Cerebellar nuclear complex (tissue), 1 donor: Measurements from ENCODE around the gene SPARC.

Experiments used
- DNase-seq, 2 experiments: peaks; one replicate each; lab custom pipeline; 2025; lab: John Stamatoyannopoulos, UW

The SPARC gene

DNA sequence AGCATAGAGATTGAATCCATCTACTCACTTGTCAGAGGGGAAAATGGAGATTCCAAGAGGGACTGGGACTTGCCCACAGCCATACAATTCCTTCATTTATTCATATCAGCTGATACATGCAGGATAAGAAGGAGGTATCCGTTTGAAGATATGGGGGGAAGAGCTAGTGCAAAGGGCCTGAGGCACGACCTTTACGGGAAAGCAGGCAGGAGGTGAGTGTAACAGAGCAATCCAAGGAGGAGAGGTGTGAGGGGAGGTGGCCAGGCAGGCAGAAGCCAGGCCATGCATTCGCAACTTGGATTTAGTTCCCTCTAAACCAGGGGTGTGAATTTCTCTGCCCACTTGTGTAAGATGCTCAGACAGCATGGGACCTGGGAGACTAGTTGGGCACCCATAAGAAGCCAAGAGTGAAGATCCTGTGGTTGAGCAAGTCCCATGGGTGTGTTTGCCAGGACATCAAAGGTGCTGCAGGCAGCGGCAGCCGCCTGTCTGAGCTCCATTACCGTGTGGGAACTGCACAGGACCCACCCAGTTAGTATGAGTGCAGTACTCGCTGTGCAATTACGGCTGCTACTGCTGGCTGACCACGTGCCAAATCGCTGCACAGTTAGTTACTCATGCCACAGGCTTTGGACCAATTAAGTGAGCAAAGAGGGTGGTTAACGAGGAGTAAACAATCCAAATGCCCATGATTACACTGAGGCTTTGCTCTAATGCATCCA is 64.2 kb downstream of the SPARC start:
- no peak for DNase-seq

DNA sequence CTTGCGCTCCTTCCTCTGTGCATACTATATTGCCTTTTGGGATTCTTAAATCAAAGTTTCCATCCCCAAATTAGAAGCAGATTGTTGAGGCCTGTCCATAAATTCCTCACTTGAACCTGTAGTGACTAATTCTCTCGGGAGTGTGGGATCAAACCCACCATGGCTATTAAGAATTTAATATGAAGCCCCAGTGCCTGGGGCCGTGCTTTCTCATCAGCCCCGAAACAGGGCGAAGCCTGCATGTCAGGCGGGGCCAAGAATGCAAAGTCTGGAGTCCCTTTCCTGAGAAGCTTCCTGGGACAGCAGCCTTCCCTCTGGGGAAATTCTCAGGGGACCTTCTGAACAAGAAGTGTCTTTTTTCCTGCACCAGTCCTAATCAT is 66.3 kb downstream of the SPARC start:
- no peak for DNase-seq

DNA sequence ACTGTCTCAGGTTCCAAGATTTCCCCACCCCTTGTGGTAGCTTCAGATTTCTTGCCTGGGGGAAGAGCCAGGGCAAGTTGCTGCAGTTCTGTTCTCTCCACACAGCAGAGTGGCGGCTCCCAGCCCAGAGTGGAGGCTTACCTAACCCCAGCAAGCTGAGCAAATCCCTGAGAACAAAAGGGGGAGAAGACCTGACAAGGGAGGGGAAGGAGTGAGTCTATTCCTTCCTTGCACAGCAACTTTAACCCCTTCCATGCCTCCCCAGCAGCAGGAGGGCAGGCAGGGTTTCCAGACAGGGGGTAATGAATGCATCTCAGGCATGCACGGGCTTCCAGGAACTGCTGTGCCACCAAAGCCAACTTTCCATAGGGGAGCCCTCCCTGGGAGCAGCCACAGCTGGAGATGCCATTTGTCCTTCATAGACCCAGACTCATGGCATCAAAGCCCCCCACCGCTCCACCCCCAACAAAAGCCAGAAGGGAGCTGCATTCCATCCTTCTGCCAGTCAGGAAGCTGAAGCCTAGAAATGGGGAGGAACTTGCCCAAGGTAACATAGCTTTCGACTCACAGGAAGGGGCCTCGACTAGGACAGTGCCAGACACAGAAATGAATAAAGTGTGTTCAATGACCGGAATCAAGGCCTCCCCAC is 66.8 kb downstream of the SPARC start:
- no peak for DNase-seq

DNA sequence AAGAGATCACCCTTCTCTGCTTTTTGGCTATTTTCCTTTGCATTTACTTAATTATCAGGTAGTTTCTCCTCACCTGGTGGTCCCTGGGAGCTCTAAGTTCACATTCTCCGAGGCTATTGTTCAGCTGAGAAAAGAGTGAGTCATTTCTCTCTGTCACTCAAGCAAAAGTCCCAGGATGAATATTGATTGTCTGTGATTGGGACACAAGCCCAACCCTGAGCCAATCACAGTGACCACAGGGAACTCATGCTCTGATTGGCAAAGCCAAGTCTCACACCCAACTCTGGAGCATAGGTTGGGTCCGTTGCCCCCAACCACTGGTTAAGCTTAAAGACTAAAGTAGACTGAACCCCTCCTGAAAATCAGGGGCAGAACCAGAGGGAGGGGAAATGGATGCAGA is 67.8 kb downstream of the SPARC start:
- DNase-seq: no peak

DNA sequence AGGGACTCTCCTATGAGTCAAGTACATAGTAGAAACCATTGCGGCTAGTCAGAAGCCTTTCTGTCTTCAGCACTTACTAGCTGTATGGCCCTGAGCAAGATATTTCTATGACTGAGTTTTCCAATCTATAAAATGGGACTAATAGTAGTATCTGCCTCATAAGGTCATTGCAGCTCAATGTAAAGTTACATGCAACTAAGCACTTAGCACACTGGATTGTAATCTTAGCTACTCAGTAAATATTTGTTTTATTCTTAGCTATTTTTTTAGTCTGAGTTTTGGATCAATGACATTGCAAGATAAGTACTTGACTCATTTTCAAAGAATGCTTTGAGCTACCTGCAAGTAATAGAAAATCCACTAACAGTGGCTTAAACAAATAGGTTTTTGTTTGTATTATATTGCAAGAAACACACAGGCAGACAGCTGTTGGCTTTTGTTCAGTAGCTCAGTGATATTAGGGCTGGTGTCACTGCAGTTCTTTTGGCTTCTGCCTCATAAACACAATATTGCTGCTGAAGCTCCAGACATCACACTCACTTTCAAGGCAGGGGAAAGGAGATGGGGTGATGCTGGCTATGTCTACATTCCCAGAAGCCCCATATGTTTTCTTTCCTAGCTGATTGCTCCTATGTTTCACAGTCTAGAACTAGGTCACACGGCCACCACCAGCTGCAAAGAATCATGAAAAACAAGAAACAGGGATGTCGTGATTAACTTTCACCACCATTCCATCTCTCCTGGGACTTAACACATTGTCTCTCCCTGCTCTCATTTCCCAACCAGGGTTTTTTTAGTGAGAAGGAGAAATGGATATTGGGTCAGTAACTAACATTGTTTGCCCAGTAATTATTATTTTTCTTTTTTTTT is 68.6 kb downstream of the SPARC start:
- no peak for DNase-seq

DNA sequence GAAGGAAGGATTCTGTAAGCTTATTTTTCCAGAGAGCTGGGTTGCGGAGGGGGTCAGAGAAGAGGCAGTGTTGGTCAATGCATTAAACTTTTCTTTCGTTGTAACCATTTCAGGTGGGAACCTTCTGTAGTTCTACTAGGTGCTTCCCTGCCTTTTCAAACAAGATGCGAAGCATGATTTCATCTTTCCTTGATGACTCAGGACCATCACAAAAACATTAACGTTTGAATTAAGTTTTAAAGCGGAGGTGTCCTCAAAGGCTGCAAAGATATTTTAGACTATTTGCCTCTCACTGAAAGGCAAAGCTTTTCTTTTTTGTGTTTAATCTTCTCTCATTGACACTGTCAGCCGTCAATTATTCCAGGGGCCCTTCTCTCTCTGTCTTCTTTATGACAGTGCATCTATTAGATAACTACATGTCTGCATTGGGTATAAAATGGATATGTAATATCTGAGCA is 69.3 kb downstream of the SPARC start:
- no peak for DNase-seq

DNA sequence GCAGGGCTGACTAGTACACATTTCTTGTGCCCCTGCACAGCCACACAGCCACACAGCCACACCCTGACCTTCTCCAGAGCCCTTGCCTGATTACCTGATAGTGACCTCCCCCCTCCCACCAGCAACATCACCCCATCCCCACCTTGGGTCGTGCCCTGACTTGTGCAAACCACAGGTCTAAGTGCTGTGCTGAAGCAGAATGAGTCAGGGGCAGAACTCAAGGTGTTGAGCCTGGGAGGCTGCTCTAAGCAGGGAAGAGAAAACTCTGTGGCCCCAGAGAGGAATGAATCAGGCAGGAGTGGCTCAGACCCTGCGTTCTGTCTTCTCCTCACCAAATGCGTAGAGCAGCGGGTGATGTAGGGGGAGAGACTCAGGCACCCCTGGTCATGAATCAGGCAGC is 71.3 kb downstream of the SPARC start:
- DNase-seq: no peak

DNA sequence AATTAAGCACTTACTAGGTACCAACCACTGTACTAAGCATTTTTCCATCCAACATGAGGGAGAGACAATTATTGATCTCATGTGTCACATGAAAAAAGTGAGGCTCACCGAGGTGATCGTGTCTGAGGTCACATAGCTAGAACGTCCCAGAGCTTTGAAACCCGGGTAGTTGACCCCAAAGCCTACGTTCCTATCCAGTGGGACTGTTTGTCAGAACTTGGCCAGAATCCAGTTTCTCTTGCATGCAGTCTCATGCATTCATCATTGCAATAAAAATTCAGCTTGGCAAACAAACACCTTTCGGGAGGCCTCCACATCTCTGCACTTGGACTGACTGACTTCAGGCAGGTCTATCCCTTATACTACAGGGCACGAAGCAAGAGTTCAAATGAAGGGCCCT is 72.2 kb downstream of the SPARC start:
- DNase-seq: no peak

DNA sequence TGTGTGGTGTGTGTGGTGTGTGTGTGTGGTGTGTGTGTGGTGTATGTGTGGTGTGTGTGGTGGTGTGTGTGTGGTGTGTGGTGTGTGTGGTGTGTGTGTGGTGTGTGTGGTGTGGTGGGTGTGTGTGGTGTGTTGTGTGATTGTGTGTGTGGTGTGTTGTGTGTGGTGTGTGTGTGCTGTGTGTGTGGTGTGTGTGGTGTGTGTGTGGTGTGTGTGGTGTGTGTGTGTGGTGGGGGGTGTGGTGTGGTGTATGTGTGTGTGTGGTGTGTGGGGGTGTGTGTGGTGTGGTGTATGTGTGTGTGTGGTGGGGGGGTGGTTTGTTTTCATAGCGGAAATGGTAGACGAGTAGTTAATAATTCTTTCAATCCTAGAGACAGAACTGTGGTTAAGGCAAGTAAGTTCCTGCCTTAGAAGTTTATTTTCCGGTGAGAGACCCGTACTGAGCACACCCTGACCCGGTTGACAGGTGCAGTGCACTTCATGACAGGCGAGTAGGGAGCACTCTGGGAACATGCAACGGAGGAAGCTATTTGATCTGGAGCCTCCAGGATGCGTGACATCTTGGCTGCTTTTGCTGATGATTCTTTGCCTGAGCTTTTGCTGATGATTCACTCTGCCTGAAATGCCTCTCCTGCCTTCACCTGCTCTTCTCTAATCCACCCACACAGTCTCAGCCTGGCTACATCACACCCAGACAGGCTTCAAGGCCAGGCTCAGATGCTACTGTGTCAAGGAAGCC is 73.9 kb downstream of the SPARC start:
- no peak for DNase-seq

DNA sequence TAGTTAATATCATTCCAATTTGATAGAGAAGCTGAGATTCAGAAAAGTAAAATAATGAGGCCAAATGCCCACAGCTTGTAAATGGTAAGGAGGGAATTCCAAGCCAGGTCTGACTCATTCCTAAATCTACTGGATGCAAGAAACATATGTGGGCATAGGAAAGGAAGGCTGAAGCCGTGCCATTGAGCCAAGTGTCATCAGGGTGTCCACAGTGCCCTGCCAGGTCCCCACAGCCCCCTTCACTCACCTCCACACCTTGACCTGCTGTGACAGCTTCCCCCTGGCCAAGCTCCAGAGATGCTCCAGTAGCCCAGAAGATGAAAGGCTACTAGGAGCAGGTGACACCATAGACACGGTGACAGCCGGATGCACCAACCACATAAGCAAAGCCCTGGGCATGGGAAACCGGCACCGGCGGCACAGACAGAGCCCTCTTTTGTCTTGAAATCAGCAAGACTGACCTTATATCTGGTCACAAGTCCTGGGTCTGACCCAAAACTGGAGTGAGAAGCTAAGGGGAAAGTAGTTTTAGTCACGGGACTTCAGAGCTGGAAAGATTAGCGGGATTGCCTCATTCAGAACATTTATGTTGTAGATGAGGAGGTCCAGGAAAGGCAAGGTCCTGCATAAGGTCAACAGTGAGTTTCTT is 75.5 kb downstream of the SPARC start:
- peak in 1 of 2 experiments; percentile 27 for DNase-seq
